Smooth muscle cell (in vitro differentiated cells): Measurements from ENCODE around the gene NACA. TPM values are rescaled to one million over a fixed set of nuclear protein-coding genes. Genes with fewer than 3 reads are reported as not detected.

Experiments used
- polyA plus RNA-seq: library from polyadenylated mRNA; unstranded; fragments of >200 nt; fragmentation: Nextera tagmentation; extraction: Ambion mirVana; gene quantifications from 2 replicates; pipeline ENCODE4 v1.2.1, GENCODE V29; 2016
- small RNA-seq: library from RNA; depleted of rRNA; stranded (forward); fragments of <200 nt; gene quantifications from one replicate; pipeline ENCODE3, GENCODE V24; 2014
- total RNA-seq: library from RNA; depleted of rRNA; stranded (reverse); fragments of >200 nt; gene quantifications from 2 replicates; pipeline ENCODE4 v1.2.3, GENCODE V29; 2014

The NACA gene
- total and polyA plus RNA-seq, 2 experiments from 2014 or later, result 625 to 906 TPM

Small RNA genes within 50 kb of the gene (small RNA-seq; reads per million reads assigned to genes)
- not detected for gene RN7SL809P

Other genes starting within 250 kb of the NACA start
- gene GLS2, start 237.1 kb downstream of the NACA start, total RNA-seq, result 0.09 and 0.76 TPM in 2 replicates
- 0.37 and 1.8 TPM in 2 replicates for gene GLS2, start 237.1 kb downstream of the NACA start, polyA plus RNA-seq
- gene RBMS2, start 203.5 kb downstream of the NACA start, total RNA-seq, result 20.6 and 24.7 TPM in 2 replicates
- gene RBMS2, start 203.5 kb downstream of the NACA start, polyA plus RNA-seq, result 14.5 and 16.8 TPM in 2 replicates
- 33.4 and 34.1 TPM in 2 replicates for gene BAZ2A, start 95.0 kb downstream of the NACA start, total RNA-seq
- 26.2 and 38.3 TPM in 2 replicates for gene BAZ2A, start 95.0 kb downstream of the NACA start, polyA plus RNA-seq
- gene ATP5F1B, start 79.3 kb downstream of the NACA start, total RNA-seq, result 489 and 498 TPM in 2 replicates
- gene ATP5F1B, start 79.3 kb downstream of the NACA start, polyA plus RNA-seq, result 953 and 954 TPM in 2 replicates
- gene PTGES3, start 37.0 kb downstream of the NACA start, total RNA-seq, result 128 TPM in 2 replicates
- gene PTGES3, start 37.0 kb downstream of the NACA start, polyA plus RNA-seq, result 160 and 165 TPM in 2 replicates
- gene PRIM1, start 27.0 kb upstream of the NACA start, total RNA-seq, result 12.7 and 16.9 TPM in 2 replicates
- 3.6 and 7.0 TPM in 2 replicates for gene PRIM1, start 27.0 kb upstream of the NACA start, polyA plus RNA-seq
- 8.9 and 14.8 TPM in 2 replicates for gene HSD17B6, start 38.0 kb upstream of the NACA start, total RNA-seq
- 12.9 and 14.1 TPM in 2 replicates for gene HSD17B6, start 38.0 kb upstream of the NACA start, polyA plus RNA-seq
- gene SDR9C7, start 209.1 kb upstream of the NACA start, total RNA-seq, result 1.1 and 4.4 TPM in 2 replicates
- gene SDR9C7, start 209.1 kb upstream of the NACA start, polyA plus RNA-seq, result 0.83 and 0.97 TPM in 2 replicates
- gene RDH16, start 232.3 kb upstream of the NACA start, total RNA-seq, result 0.94 and 2.0 TPM in 2 replicates
- 0.55 and 3.4 TPM in 2 replicates for gene RDH16, start 232.3 kb upstream of the NACA start, polyA plus RNA-seq